NCI-H2171 (cell line): ENCODE measurements around the gene CD59.
"Not testable (repeated sequence)": the region's sequence is repeated elsewhere in the genome, so short reads cannot be mapped to it uniquely, and the experiment has no call there.

Experiments used
- DNase-seq: peaks from one replicate; lab custom pipeline; 2025; lab: John Stamatoyannopoulos, UW

The CD59 gene

GRCh38 chr11:33692541-33692940 is 43.7 kb downstream of the CD59 start:
- DNase-seq: no peak

GRCh38 chr11:33692013-33692504 is 44.2 kb downstream of the CD59 start:
- no peak for DNase-seq

- no peak for DNase-seq
Observed at GRCh38 chr11:33691066-33691864, 45.0 kb downstream of the CD59 start.

GRCh38 chr11:33690290-33691065 is 45.7 kb downstream of the CD59 start:
- no peak for DNase-seq

- no peak for DNase-seq
Observed at GRCh38 chr11:33689501-33689900, 46.7 kb downstream of the CD59 start.

GRCh38 chr11:33689085-33689484 is 47.1 kb downstream of the CD59 start:
- no peak for DNase-seq

- peak; percentile 84 for DNase-seq
Observed at GRCh38 chr11:33687733-33688479, 48.3 kb downstream of the CD59 start.

- DNase-seq: no peak
Observed at GRCh38 chr11:33685082-33685481, 51.1 kb downstream of the CD59 start.

GRCh38 chr11:33684003-33684706 is 52.1 kb downstream of the CD59 start:
- no peak for DNase-seq

GRCh38 chr11:33682446-33682845 is 53.8 kb downstream of the CD59 start:
- no peak for DNase-seq

GRCh38 chr11:33682019-33682418 is 54.2 kb downstream of the CD59 start:
- DNase-seq: no peak

GRCh38 chr11:33678616-33679015 is 57.6 kb downstream of the CD59 start:
- DNase-seq: not testable (repeated sequence)

GRCh38 chr11:33674035-33674814 is 62.0 kb downstream of the CD59 start:
- no peak for DNase-seq

GRCh38 chr11:33672273-33672672 is 64.0 kb downstream of the CD59 start:
- no peak for DNase-seq

- no peak for DNase-seq
Observed at GRCh38 chr11:33670250-33671011, 65.8 kb downstream of the CD59 start.

GRCh38 chr11:33669598-33670249 is 66.5 kb downstream of the CD59 start:
- no peak for DNase-seq

- no peak for DNase-seq
Observed at GRCh38 chr11:33668951-33669596, 67.1 kb downstream of the CD59 start.

- DNase-seq: peak; percentile 88
Observed at GRCh38 chr11:33668468-33668825, 67.8 kb downstream of the CD59 start.

- DNase-seq: no peak
Observed at GRCh38 chr11:33667819-33668467, 68.3 kb downstream of the CD59 start.
